Neural cell (in vitro differentiated cells): Measurements from ENCODE around the gene HLCS. TPM values are rescaled to one million over a fixed set of nuclear protein-coding genes. Genes with fewer than 3 reads are reported as not detected.

Experiments used
- H2AFZ ChIP-seq: fragments of 200-600, 300-800 bp; sonication (generic), shearing (Covaris generic); 2 replicates; pipeline ENCODE4 v1.6.0; 2014; ENCODE audit warnings: low read depth, mild to moderate bottlenecking, antibody characterized with exemption, low read length, moderate library complexity
- H3F3A ChIP-seq: fragments of 200-600 bp; shearing (Covaris generic); 2 replicates; pipeline ENCODE4 v1.6.1; 2016; ENCODE audit warnings: mild to moderate bottlenecking, moderate library complexity, mixed read lengths, antibody characterized with exemption, low read length; ENCODE audit not compliant: insufficient read depth, poor library complexity, severe bottlenecking
- H3K27ac ChIP-seq: fragments of 200-600, 300-800 bp; sonication (generic), shearing (Covaris generic); 2 replicates; pipeline ENCODE4 v1.5.1; 2014; ENCODE audit warnings: mild to moderate bottlenecking, low read length, moderate library complexity
- H3K27me3 ChIP-seq: fragments of 300-800, 200-600 bp; sonication (generic), shearing (Covaris generic); 2 replicates; pipeline ENCODE4 v1.6.0; 2014; ENCODE audit warnings: mild to moderate bottlenecking, low read depth, low read length, moderate library complexity; ENCODE audit not compliant: insufficient read depth
- H3K36me3 ChIP-seq: fragments of 300-800, 200-600 bp; sonication (generic), shearing (Covaris generic); 2 replicates; pipeline ENCODE4 v1.5.1; 2014; ENCODE audit warnings: mild to moderate bottlenecking, antibody characterized with exemption, low read length, moderate library complexity; ENCODE audit not compliant: insufficient read depth
- H3K4me2 ChIP-seq: fragments of 300-800, 200-600 bp; sonication (generic), shearing (Covaris generic); 2 replicates; pipeline ENCODE4 v1.6.0; 2014; ENCODE audit warnings: mild to moderate bottlenecking, low read length
- H3K4me3 ChIP-seq: fragments of 300-800, 200-600 bp; sonication (generic), shearing (Covaris generic); 2 replicates; pipeline ENCODE4 v1.5.1; 2014; ENCODE audit warnings: mild to moderate bottlenecking, low read length, moderate library complexity
- H3K79me2 ChIP-seq: fragments of 200-600 bp; shearing (Covaris generic); replicated peaks from 2 replicates; pipeline ENCODE4 v1.6.0; 2014; ENCODE audit warnings: mild to moderate bottlenecking, low read length, moderate library complexity; ENCODE audit not compliant: insufficient read depth
- H3K9ac ChIP-seq: fragments of 300-800, 200-600 bp; sonication (generic), shearing (Covaris generic); 2 replicates; pipeline ENCODE4 v1.6.1; 2016; ENCODE audit warnings: mild to moderate bottlenecking, low read length, mixed read lengths
- H3K9me2 ChIP-seq: fragments of 200-600 bp; shearing (Covaris generic); 2 replicates; pipeline ENCODE4 v1.6.1; 2016; ENCODE audit warnings: mild to moderate bottlenecking, low read length, mixed read lengths; ENCODE audit not compliant: insufficient read depth
- H3K9me3 ChIP-seq: fragments of 200-600, 300-800 bp; sonication (generic), shearing (Covaris generic); 2 replicates; pipeline ENCODE4 v1.6.1; 2016; ENCODE audit warnings: mild to moderate bottlenecking, mixed run types, low read length, moderate library complexity, mixed read lengths
- H4K20me1 ChIP-seq: fragments of 200-600 bp; shearing (Covaris generic); 2 replicates; pipeline ENCODE4 v1.6.1; 2016; ENCODE audit warnings: mild to moderate bottlenecking, mixed run types; ENCODE audit not compliant: insufficient read depth
- EP300 ChIP-seq: fragments of 450-650 bp; conservative IDR thresholded peaks from 2 replicates; pipeline ENCODE4 v1.6.1; 2014; ENCODE audit warnings: antibody characterized with exemption, mild to moderate bottlenecking, moderate library complexity; ENCODE audit not compliant: poor library complexity, severe bottlenecking
- EZH2 ChIP-seq: fragments of 200-600, 300-800 bp; shearing (Covaris generic), sonication (generic); IDR thresholded peaks from 2 replicates; pipeline ENCODE4 v1.6.1; 2014; ENCODE audit warnings: antibody characterized with exemption, low read length, borderline replicate concordance, mild to moderate bottlenecking; ENCODE audit not compliant: insufficient read depth, poor library complexity, severe bottlenecking
- MXI1 ChIP-seq: fragments of 450-650 bp; conservative IDR thresholded peaks from 2 replicates; pipeline ENCODE4 v1.6.1; 2014; ENCODE audit warnings: antibody characterized with exemption, mild to moderate bottlenecking; ENCODE audit not compliant: poor library complexity, severe bottlenecking
- POLR2AphosphoS5 ChIP-seq: IDR thresholded peaks from 2 replicates; pipeline ENCODE4 v1.6.1; 2012
- RAD21 ChIP-seq: fragments of 450-650 bp; conservative IDR thresholded peaks from 2 replicates; pipeline ENCODE4 v1.6.1; 2014; ENCODE audit warnings: antibody characterized with exemption, mild to moderate bottlenecking, moderate library complexity
- SMC3 ChIP-seq: fragments of 450-650 bp; conservative IDR thresholded peaks from 2 replicates; pipeline ENCODE4 v1.6.1; 2014; ENCODE audit warnings: antibody characterized with exemption, mild to moderate bottlenecking, moderate library complexity; ENCODE audit not compliant: poor library complexity
- TAF1 ChIP-seq: IDR thresholded peaks from 2 replicates; pipeline ENCODE4 v1.6.1; 2012; ENCODE audit warnings: low read depth
- polyA plus RNA-seq: library from polyadenylated mRNA; depleted of rRNA; stranded (reverse); fragments of >200 nt; gene quantifications from 2 replicates; pipeline ENCODE4 v1.2.3, GENCODE V29; 2014
- TF ChIP-seq, protein P1 (sequence below): IDR thresholded peaks from 2 replicates; pipeline ENCODE4 v1.6.1; 2012; ENCODE audit warnings: borderline replicate concordance
- TF ChIP-seq, protein P2 (sequence below): fragments of 450-650 bp; IDR thresholded peaks from 2 replicates; pipeline ENCODE4 v1.5.1; 2014; ENCODE audit warnings: antibody characterized with exemption, mild to moderate bottlenecking, moderate library complexity; ENCODE audit not compliant: poor library complexity, severe bottlenecking

The HLCS gene
- polyA plus RNA-seq, 1 donor from 2014 or later = 12.1 TPM

GRCh38 chr21:36877741-36878140, 88.7 kb downstream of the HLCS start:
- no peaks in the 10 kb centered on the region for H3K36me3 ChIP-seq
- H3K4me3 ChIP-seq = no peak overlapping the region
- H3K9me3 ChIP-seq = peaks cover 4% of the 10 kb centered on the region
- no peak overlapping the region for H3K4me2 ChIP-seq
- H3K9ac ChIP-seq = no peak overlapping the region
- TF ChIP-seq TAF1 = no peak
- TF ChIP-seq, protein P1, sequence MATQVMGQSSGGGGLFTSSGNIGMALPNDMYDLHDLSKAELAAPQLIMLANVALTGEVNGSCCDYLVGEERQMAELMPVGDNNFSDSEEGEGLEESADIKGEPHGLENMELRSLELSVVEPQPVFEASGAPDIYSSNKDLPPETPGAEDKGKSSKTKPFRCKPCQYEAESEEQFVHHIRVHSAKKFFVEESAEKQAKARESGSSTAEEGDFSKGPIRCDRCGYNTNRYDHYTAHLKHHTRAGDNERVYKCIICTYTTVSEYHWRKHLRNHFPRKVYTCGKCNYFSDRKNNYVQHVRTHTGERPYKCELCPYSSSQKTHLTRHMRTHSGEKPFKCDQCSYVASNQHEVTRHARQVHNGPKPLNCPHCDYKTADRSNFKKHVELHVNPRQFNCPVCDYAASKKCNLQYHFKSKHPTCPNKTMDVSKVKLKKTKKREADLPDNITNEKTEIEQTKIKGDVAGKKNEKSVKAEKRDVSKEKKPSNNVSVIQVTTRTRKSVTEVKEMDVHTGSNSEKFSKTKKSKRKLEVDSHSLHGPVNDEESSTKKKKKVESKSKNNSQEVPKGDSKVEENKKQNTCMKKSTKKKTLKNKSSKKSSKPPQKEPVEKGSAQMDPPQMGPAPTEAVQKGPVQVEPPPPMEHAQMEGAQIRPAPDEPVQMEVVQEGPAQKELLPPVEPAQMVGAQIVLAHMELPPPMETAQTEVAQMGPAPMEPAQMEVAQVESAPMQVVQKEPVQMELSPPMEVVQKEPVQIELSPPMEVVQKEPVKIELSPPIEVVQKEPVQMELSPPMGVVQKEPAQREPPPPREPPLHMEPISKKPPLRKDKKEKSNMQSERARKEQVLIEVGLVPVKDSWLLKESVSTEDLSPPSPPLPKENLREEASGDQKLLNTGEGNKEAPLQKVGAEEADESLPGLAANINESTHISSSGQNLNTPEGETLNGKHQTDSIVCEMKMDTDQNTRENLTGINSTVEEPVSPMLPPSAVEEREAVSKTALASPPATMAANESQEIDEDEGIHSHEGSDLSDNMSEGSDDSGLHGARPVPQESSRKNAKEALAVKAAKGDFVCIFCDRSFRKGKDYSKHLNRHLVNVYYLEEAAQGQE = no peak
- TF ChIP-seq, protein P2, sequence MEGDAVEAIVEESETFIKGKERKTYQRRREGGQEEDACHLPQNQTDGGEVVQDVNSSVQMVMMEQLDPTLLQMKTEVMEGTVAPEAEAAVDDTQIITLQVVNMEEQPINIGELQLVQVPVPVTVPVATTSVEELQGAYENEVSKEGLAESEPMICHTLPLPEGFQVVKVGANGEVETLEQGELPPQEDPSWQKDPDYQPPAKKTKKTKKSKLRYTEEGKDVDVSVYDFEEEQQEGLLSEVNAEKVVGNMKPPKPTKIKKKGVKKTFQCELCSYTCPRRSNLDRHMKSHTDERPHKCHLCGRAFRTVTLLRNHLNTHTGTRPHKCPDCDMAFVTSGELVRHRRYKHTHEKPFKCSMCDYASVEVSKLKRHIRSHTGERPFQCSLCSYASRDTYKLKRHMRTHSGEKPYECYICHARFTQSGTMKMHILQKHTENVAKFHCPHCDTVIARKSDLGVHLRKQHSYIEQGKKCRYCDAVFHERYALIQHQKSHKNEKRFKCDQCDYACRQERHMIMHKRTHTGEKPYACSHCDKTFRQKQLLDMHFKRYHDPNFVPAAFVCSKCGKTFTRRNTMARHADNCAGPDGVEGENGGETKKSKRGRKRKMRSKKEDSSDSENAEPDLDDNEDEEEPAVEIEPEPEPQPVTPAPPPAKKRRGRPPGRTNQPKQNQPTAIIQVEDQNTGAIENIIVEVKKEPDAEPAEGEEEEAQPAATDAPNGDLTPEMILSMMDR = no peak
- no peak for TF ChIP-seq RAD21
- no peak for TF ChIP-seq SMC3
- no peak for TF ChIP-seq MXI1
- TF ChIP-seq EZH2 = no peak
- no peak for TF ChIP-seq POLR2AphosphoS5
- no peak for TF ChIP-seq EP300
- no peak overlapping the region for H3K27ac ChIP-seq
- no peaks in the 10 kb centered on the region for H3K9me2 ChIP-seq
- H3K27me3 ChIP-seq = no peaks in the 10 kb centered on the region
- H2AFZ ChIP-seq = no peak overlapping the region
- no peaks in the 10 kb centered on the region for H4K20me1 ChIP-seq
- no peaks in the 10 kb centered on the region for H3F3A ChIP-seq
- no peaks in the 10 kb centered on the region for H3K79me2 ChIP-seq

DNA sequence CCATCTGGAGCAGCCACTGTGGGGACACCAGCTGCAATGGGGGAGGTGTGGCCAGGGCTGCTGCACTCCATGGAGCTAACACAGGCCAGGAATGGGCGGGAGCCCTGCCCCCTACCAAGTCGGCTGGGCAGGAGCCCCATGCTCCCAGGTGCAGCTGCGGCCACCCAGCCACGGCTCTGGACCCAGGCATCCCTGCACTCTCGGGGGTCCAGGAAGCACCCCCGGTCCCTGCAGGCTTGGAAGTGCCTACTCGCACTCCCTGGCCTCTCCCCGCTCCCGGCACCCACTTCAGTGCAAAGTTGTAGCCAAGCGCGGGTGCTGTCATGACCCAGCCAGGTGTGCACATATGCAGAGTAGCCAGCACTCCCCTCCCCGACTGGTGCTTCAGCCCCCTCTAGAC, 91.8 kb downstream of the HLCS start:
- Histone ChIP-seq H4K20me1 (no peaks in the 10 kb centered on the region), H3K79me2 (no peaks in the 10 kb centered on the region), H3K27me3 (no peaks in the 10 kb centered on the region), H3K27ac (no peak overlapping the region), H3K9me3 (peaks cover 4% of the 10 kb centered on the region), H3K4me2 (no peak overlapping the region), H3F3A (no peaks in the 10 kb centered on the region), H3K9me2 (no peaks in the 10 kb centered on the region), H2AFZ (no peak overlapping the region), H3K36me3 (no peaks in the 10 kb centered on the region), H3K9ac (no peak overlapping the region), H3K4me3 (no peak overlapping the region)
- no peak for TF ChIP-seq TAF1
- TF ChIP-seq EP300 = no peak
- TF ChIP-seq MXI1 = no peak
- no peak for TF ChIP-seq POLR2AphosphoS5
- TF ChIP-seq, protein P2 = no peak
- TF ChIP-seq RAD21 = no peak
- no peak for TF ChIP-seq SMC3
- TF ChIP-seq EZH2 = no peak
